Rectal smooth muscle tissue (tissue), 1 donor: ENCODE results near the gene GDI1.
A peak's percentile ranks its signal among the peaks of the same experiment; 100 is the strongest.

Experiments
- H3K27ac ChIP-seq: one replicate; pipeline ENCODE4 v1.7.0; 2013; ENCODE audit warnings: low read depth, low read length, inconsistent platforms
- H3K27me3 ChIP-seq: one replicate; pipeline ENCODE4 v1.7.0; 2013; ENCODE audit warnings: low read length; ENCODE audit not compliant: control insufficient read depth, insufficient read depth
- H3K36me3 ChIP-seq: one replicate; pipeline ENCODE4 v1.7.0; 2013; ENCODE audit warnings: low read length; ENCODE audit not compliant: control insufficient read depth, insufficient read depth
- H3K4me1 ChIP-seq: one replicate; pipeline ENCODE4 v1.7.0; 2013; ENCODE audit warnings: low read length; ENCODE audit not compliant: control insufficient read depth, insufficient read depth
- H3K4me3 ChIP-seq: one replicate; pipeline ENCODE4 v1.7.0; 2013; ENCODE audit warnings: low read length
- H3K9ac ChIP-seq: one replicate; pipeline ENCODE4 v1.7.0; 2013; ENCODE audit warnings: low read length

GDI1 gene

GRCh38 chrX:154419189-154419588 lies 17.8 kb upstream of the GDI1 start:
- peaks cover 3% of the 10 kb centered on the region for H3K27me3 ChIP-seq
- no peaks in the 10 kb centered on the region for H3K4me1 ChIP-seq
- no peak overlapping the region for H3K4me3 ChIP-seq
- no peak overlapping the region for H3K27ac ChIP-seq
- no peak overlapping the region for H3K9ac ChIP-seq
- no peaks in the 10 kb centered on the region for H3K36me3 ChIP-seq

- H3K4me1 ChIP-seq = no peaks in the 10 kb centered on the region
- H3K4me3 ChIP-seq = no peak overlapping the region
- no peaks in the 10 kb centered on the region for H3K36me3 ChIP-seq
- no peak overlapping the region for H3K27ac ChIP-seq
- H3K27me3 ChIP-seq = peaks cover 3% of the 10 kb centered on the region
- no peak overlapping the region for H3K9ac ChIP-seq
Observed at GRCh38 chrX:154419688-154420401, 17.1 kb upstream of the GDI1 start.

DNA sequence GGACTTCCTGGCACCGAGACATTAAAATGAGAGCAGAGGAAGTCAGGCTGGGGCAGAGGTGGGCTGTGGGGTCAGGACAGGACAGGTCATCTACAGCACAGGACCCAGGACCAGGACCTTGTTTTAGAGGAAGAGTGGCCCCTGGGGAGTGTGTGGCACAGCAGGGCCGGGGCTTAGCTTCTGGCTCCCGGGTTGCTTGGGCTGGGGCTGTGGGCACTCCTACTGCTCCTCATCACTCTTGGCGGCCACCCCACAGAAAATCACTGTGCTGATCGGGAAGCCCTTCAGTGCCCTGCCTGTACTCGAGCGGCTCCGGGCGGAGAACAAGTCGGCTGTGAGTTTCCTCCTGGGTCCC lies 16.6 kb upstream of the GDI1 start:
- Histone ChIP-seq H3K27ac (no peak overlapping the region), H3K36me3 (no peaks in the 10 kb centered on the region), H3K9ac (no peak overlapping the region), H3K4me3 (no peak overlapping the region), H3K27me3 (peaks cover 3% of the 10 kb centered on the region), H3K4me1 (no peaks in the 10 kb centered on the region)

GRCh38 chrX:154426916-154427770 lies 9.8 kb upstream of the GDI1 start:
- H3K4me1 ChIP-seq = peaks cover 6% of the 10 kb centered on the region
- H3K27ac ChIP-seq = no peak overlapping the region
- no peaks in the 10 kb centered on the region for H3K27me3 ChIP-seq
- H3K4me3 ChIP-seq = no peak overlapping the region
- H3K36me3 ChIP-seq = peaks cover 1% of the 10 kb centered on the region
- H3K9ac ChIP-seq = no peak overlapping the region

- H3K9ac ChIP-seq = no peak within 1 kb of the TSS
- peak within 1 kb of the TSS; percentile 64 for H3K27ac ChIP-seq
- peak within 1 kb of the TSS; percentile 77 for H3K4me3 ChIP-seq
- no peaks in the 10 kb centered on the region for H3K27me3 ChIP-seq
- peaks cover 6% of the 10 kb centered on the region for H3K4me1 ChIP-seq
- H3K36me3 ChIP-seq = peaks cover 7% of the 10 kb centered on the region
Observed at GRCh38 chrX:154428176-154429171, 8.5 kb upstream of the GDI1 start, which contains the start of gene ATP6AP1. ATP6AP1 (plus strand) TSS chrX:154428677; CDS start chrX:154428693, 16 bp downstream.

DNA sequence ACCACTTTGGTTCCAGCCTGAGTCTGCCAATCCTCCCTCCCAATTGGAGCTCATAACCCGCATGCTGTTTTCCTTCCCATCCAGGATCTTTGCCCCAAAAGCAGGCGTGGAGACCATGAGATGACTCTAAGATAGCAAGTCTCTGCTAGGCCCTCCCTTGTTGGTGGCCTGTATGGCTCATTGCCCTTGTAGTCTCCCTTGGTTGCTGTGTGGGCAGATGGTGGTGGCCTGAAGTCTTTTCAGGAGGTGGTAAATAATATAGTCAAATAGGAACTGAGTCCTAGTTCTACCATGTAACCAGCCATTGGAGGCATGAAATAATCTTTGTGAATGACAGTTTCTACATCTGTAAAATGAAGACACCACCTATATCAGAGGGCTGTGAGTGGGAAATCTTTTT lies 7.2 kb upstream of the GDI1 start:
- H3K36me3 ChIP-seq = peaks cover 12% of the 10 kb centered on the region
- no peak overlapping the region for H3K27ac ChIP-seq
- no peaks in the 10 kb centered on the region for H3K27me3 ChIP-seq
- peaks cover 6% of the 10 kb centered on the region for H3K4me1 ChIP-seq
- H3K9ac ChIP-seq = no peak overlapping the region
- H3K4me3 ChIP-seq = peak overlapping the region; percentile 77

DNA sequence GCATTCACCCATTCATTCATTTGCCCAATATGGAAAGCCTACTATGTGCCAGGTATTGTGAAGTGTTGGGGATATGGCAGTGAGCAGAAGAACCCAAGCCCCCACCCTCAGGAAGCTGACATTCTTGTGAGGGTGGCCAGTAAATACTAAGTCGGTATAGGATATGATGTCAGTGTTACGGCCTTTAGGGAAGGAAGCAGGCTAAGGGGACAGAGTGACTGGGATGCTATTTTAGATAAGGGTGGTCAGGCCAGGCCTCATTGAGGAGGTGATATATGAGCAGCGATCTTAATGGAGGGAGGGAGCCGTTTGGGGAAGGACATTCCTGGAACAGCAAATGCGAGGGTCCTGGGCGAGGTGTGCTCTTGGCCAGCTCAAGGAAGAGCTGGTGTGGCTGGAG lies 6.5 kb upstream of the GDI1 start:
- peaks cover 12% of the 10 kb centered on the region for H3K36me3 ChIP-seq
- peaks cover 6% of the 10 kb centered on the region for H3K4me1 ChIP-seq
- H3K27ac ChIP-seq = no peak overlapping the region
- H3K27me3 ChIP-seq = no peaks in the 10 kb centered on the region
- no peak overlapping the region for H3K9ac ChIP-seq
- H3K4me3 ChIP-seq = no peak overlapping the region

GRCh38 chrX:154430916-154431315 lies 6.0 kb upstream of the GDI1 start:
- H3K4me3 ChIP-seq = no peak overlapping the region

GRCh38 chrX:154431341-154431740 lies 5.6 kb upstream of the GDI1 start:
- Histone ChIP-seq H3K9ac (no peak overlapping the region), H3K36me3 (peaks cover 12% of the 10 kb centered on the region), H3K4me1 (peaks cover 6% of the 10 kb centered on the region), H3K27me3 (no peaks in the 10 kb centered on the region), H3K4me3 (no peak overlapping the region), H3K27ac (no peak overlapping the region)

More at GRCh38 chrX:154430916-154431315, 6.0 kb upstream of the GDI1 start:
- H3K27me3 ChIP-seq = no peaks in the 10 kb centered on the region
- H3K36me3 ChIP-seq = peaks cover 12% of the 10 kb centered on the region
- H3K27ac ChIP-seq = no peak overlapping the region
- H3K4me1 ChIP-seq = peaks cover 6% of the 10 kb centered on the region
- H3K9ac ChIP-seq = no peak overlapping the region

DNA sequence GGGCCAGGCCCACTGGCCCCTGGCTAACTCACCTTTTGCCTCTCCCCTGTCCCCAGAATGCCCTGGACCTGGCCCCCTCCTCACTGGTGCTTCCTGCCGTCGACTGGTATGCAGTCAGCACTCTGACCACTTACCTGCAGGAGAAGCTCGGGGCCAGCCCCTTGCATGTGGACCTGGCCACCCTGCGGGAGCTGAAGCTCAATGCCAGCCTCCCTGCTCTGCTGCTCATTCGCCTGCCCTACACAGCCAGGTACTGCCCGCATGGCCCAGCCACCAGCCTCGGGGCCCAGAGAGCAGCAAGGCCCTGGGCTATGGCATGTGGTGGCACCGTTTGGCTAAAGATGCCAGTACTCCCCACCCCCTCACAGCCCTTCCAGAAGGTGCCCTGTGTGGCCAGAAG lies 4.7 kb upstream of the GDI1 start:
- Histone ChIP-seq H3K27ac (no peak overlapping the region), H3K4me1 (peaks cover 6% of the 10 kb centered on the region), H3K36me3 (peaks cover 12% of the 10 kb centered on the region), H3K9ac (no peak overlapping the region), H3K27me3 (no peaks in the 10 kb centered on the region), H3K4me3 (no peak overlapping the region)

DNA sequence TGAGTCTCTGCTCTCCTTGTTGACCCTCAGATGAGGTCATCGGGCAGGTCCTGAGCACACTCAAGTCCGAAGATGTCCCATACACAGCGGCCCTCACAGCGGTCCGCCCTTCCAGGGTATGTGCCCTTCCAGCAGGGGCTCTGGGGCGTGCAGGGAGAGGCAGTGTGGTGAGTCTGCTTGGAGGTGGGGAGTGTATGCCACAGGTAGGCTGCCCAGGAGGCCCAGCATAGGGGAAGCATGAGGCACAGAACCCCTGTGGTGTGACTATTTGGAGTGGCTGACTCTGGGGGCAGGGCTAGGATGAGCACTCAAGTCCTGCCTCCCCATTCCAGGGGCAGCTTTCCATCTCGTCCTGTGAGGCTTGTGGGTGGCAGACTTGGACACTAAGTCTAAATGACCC lies 3.3 kb upstream of the GDI1 start:
- Histone ChIP-seq H3K4me3 (no peak overlapping the region), H3K27me3 (no peaks in the 10 kb centered on the region), H3K36me3 (peaks cover 12% of the 10 kb centered on the region), H3K27ac (no peak overlapping the region), H3K9ac (no peak overlapping the region), H3K4me1 (peaks cover 10% of the 10 kb centered on the region)
